PC-9 (cell line): ENCODE data around the gene TRANK1.

Source experiments
- CTCF ChIP-seq: fragments of 200-600 bp; sonication (generic); conservative IDR thresholded peaks from 2 replicates; pipeline ENCODE4 v1.6.1; 2017; ENCODE audit warnings: mixed run types, antibody characterized with exemption, mild to moderate bottlenecking, moderate library complexity
- EZH2 ChIP-seq: fragments of 200-600 bp; sonication (generic); IDR thresholded peaks from 2 replicates; pipeline ENCODE4 v1.8.0; 2017; ENCODE audit warnings: antibody characterized with exemption, low read depth

- TF ChIP-seq CTCF (no peak), EZH2 (no peak)
Measured at GRCh38 chr3:36833160-36833814, 111.6 kb downstream of the TRANK1 start.
